HEK293T (cell line): ENCODE data around the gene B3GALT2.

ENCODE experiments used
- BHLHE40 ChIP-seq: fragments of 450-650 bp; IDR thresholded peaks from 2 replicates; pipeline ENCODE4 v1.6.1; 2016; ENCODE audit warnings: mild to moderate bottlenecking, moderate library complexity, borderline replicate concordance
- CTBP1 ChIP-seq: fragments of 450-650 bp; IDR thresholded peaks from 2 replicates; pipeline ENCODE4 v1.6.1; 2016; ENCODE audit warnings: borderline replicate concordance
- FOXA1 ChIP-seq: fragments of 450-650 bp; IDR thresholded peaks from 2 replicates; pipeline ENCODE4 v1.6.1; 2016; ENCODE audit warnings: mild to moderate bottlenecking
- FOXK2 ChIP-seq: fragments of 450-650 bp; IDR thresholded peaks from 2 replicates; pipeline ENCODE4 v1.6.1; 2016; ENCODE audit warnings: mild to moderate bottlenecking
- FOXM1 ChIP-seq: fragments of 450-650 bp; IDR thresholded peaks from 2 replicates; pipeline ENCODE4 v1.6.1; 2017; ENCODE audit warnings: mild to moderate bottlenecking, borderline replicate concordance
- HDGF ChIP-seq: fragments of 450-650 bp; IDR thresholded peaks from 2 replicates; pipeline ENCODE4 v1.6.1; 2017; ENCODE audit warnings: antibody characterized with exemption, borderline replicate concordance
- LEF1 ChIP-seq: fragments of 450-650 bp; IDR thresholded peaks from 2 replicates; pipeline ENCODE4 v1.6.1; 2017; ENCODE audit warnings: mild to moderate bottlenecking, borderline replicate concordance
- SP1 ChIP-seq: fragments of 450-650 bp; IDR thresholded peaks from 2 replicates; pipeline ENCODE4 v1.6.1; 2017
- SUZ12 ChIP-seq: fragments of 450-650 bp; IDR thresholded peaks from 2 replicates; pipeline ENCODE4 v1.6.1; 2016; ENCODE audit warnings: mild to moderate bottlenecking
- TARDBP ChIP-seq: fragments of 450-650 bp; IDR thresholded peaks from 2 replicates; pipeline ENCODE4 v1.6.1; 2016
- ZNF384 ChIP-seq: fragments of 450-650 bp; IDR thresholded peaks from 2 replicates; pipeline ENCODE4 v1.6.1; 2016

DNA sequence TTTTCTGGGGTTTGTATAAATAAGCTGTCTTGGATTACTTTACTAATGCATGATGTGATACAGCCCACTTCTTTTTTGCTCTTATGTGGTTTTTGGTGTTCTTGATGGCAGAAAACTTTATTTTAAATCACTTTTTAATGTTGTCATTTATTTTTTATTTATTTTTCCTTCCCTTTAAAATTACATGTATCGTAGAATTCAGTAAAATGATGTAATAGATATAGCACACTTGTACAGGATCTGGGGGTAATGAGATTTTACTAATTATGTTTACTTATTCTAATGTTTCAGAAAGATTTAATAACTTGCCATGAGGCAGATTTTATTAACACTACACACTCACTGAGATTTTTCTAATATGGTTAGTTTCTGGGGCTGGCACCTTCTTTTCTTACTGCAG lies 701 bp upstream of the B3GALT2 start:
- TF ChIP-seq FOXM1 = no peak
- no peak for TF ChIP-seq BHLHE40
- TF ChIP-seq SP1 = no peak
- TF ChIP-seq HDGF = no peak
- no peak for TF ChIP-seq CTBP1
- no peak for TF ChIP-seq FOXA1
- no peak for TF ChIP-seq FOXK2
- no peak for TF ChIP-seq ZNF384
- no peak for TF ChIP-seq TARDBP
- no peak for TF ChIP-seq SUZ12
- TF ChIP-seq LEF1 = no peak
